GM21515 (cell line): ENCODE results near the gene B4GAT1.
"Not testable (repeated sequence)": the region's sequence is repeated elsewhere in the genome, so short reads cannot be mapped to it uniquely, and the experiment has no call there.

ENCODE experiments used
- ATAC-seq: cut with Tn5 transposase; IDR thresholded peaks from one replicate; pipeline ENCODE4 v1.9.1; 2021; ENCODE audit not compliant: unreplicated experiment

B4GAT1 gene

GRCh38 chr11:66347425-66348276 lies at the start of gene B4GAT1:
TSS of gene B4GAT1 (minus strand) at chr11:66347629. CDS start at chr11:66347545, 84 bp downstream.
- ATAC-seq = no peak

GRCh38 chr11:66393954-66394353 lies 46.5 kb upstream of the B4GAT1 start:
- ATAC-seq = no peak

DNA sequence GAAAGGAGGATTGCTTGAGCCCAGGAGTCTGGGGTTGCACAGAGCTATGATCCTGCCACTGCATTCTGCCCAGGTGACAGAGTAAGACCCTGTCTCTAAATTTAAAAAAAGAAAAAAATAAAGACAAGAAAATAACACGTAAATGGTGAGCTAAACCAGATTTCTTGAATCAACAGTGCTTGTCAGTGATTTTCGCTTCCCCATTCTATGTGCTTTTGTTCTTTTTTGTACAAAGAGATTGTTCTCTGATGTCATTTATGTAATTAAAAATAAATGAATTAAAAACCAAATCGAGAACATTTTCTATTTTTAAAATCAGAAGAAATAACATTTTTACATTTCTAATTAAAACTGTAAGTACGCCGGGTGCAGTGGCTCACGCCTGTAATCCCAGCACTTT lies 43.9 kb upstream of the B4GAT1 start:
- no peak for ATAC-seq

GRCh38 chr11:66388780-66389386 lies 41.5 kb upstream of the B4GAT1 start:
- no peak for ATAC-seq

- ATAC-seq = no peak
Observed at GRCh38 chr11:66386171-66387069, 39.0 kb upstream of the B4GAT1 start.

GRCh38 chr11:66384316-66384715 lies 36.9 kb upstream of the B4GAT1 start:
- not testable (repeated sequence) for ATAC-seq

DNA sequence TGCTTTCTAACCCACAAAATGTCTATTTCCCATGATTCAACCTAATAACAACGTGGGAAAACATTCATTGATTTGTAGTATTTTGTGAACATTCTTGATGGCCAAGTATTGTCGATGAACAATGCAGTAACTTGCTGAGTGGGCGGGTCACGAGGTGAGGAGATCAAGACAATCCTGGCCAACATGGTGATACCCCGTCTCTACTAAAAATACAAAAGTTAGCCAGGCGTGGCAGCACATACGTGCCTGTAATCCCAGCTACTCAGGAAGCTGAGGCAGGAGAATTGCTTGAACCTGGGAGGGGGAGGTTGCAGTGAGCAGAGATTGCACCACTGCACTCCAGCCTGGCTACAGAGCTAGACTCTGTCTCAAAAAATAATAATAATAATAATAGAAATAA lies 32.8 kb upstream of the B4GAT1 start:
- not testable (repeated sequence) for ATAC-seq

DNA sequence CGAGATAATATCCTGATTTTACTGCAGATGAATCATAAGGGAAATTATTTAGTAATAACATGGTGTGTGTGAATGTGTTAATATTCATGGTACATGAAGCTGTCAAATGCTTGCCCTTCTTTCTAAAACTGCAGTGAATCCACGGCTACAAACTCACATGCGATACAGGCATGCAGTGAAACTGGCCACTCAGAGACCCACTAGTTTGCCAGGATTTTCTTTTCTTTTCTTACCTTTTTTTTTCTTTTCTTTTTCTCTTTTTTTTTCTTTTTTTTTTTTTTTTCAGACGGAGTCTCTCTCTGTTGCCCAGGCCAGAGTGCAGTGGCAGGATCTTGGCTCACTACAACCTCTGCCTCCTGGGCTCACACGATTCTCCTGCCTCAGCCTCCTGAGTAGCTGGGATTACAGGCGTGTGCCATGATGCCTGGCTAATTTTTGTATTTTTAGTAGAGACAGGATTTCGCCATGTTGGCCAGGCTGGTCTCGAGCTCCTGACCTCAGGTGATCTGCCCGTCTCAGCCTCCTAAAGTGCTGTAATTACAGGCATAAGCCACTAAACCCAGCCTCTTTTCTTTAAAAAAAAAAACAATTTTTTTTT lies 26.4 kb upstream of the B4GAT1 start:
- not testable (repeated sequence) for ATAC-seq

- ATAC-seq = no peak
Observed at GRCh38 chr11:66373265-66373664, 25.8 kb upstream of the B4GAT1 start.

GRCh38 chr11:66371627-66372415 lies 24.4 kb upstream of the B4GAT1 start, which contains the start of gene SLC29A2:
TSS of gene SLC29A2 (minus strand) at chr11:66371760. CDS start at chr11:66371591, 169 bp downstream.
- peak; percentile 64 for ATAC-seq

GRCh38 chr11:66369073-66369894 lies 21.9 kb upstream of the B4GAT1 start:
- ATAC-seq = no peak

GRCh38 chr11:66368484-66368883 lies 21.1 kb upstream of the B4GAT1 start:
- ATAC-seq = no peak

DNA sequence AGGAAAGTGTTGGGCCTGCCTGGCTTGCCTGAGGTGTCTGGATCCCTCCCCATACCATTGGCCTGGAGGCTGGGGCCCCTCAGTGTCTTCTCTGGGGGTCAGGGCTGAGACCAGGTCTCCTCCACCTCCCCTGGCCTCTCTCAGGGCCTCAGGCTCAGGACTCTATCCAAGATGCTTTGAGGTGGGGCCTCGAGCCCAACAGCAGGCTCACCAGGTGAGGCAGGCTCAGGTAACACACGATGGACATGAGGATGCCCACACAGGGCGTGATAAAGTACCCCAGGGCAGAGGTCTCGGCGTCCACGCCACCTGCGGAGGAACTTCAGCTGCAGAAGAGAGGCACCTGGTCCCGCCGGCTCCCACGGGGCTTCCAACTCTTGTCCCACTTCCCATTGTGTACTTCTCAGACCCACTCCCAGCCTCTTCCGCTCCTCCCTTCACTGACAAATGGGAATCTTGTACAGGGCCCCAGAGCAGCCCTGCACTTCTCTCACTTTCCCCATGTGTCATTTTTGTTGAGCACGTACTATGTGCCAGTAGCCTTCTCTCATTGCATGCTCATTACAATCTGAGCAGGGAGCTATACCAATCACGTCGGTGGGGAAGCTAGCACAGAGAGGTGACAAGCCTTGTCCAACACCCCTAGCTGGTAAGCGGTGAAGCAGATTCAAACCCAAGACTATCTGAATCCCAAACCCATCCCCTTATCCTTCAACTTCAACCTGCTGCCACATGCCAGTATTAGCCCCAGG lies 20.3 kb upstream of the B4GAT1 start:
- ATAC-seq = no peak

GRCh38 chr11:66366844-66367477 lies 19.5 kb upstream of the B4GAT1 start:
- ATAC-seq = no peak

DNA sequence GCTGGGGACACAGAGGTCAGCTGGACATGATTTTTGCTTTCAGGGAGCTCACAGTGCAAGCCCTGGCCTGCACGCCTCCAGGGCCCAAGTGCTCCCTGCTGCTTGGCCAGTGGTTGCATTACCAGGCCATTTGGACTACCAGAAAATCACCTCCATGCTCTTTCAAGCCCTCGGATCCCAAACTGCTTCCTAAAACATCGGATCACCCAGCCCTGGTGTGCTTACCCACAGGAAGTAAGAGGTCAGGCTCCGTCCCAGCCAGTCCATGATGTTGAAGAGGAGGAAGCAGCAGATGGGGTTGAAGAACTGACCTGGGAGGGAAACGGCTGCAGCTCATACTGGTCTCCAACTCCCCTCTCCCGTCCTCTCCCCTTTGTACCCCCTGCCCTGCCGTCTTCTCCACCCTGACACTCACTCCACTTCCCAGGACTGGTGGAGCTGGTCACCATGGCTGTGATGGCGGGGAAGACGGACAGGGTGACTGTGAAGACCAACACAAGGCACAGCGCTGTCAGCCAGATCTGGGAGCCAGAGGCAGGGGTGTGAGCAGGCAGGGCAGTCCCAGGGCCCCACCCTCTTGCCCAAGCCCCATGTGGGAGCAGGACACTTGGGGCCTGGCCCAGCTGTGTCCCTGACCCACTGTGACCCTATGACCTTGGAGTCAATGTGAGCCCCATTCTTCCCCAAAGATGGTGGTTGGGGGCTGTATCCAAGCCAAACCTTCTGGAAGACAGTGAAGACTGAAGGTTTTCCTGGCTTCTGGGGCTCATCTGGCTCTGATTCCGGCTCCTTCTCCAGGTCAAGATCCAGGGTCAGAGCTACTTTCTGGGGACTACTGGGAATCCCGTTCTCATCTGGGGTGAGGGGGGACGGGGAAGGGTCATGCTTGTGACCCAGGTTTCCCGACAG lies 18.5 kb upstream of the B4GAT1 start:
- ATAC-seq = no peak

DNA sequence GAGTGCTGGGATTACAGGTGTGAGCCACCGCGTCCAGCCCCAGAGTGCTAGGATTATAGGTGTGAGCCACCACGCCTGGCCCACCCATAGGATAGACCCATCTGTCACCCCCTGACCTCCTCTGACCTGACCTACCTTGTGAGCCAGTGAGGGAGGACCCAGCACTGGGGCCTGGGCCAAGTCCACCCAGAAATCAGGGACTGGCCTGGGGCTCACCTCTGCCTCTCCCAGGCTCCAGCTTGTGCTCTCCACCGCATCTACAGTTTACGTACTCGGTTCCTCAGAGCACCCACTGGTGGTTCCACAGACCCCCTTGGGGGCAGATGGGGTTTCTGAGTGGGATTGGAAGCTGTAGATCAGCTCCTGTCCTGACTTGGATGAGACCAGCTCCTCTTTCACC lies 17.7 kb upstream of the B4GAT1 start:
- no peak for ATAC-seq
